ENCODE results near the gene GRIK2.

Gene GRIK2

DNA sequence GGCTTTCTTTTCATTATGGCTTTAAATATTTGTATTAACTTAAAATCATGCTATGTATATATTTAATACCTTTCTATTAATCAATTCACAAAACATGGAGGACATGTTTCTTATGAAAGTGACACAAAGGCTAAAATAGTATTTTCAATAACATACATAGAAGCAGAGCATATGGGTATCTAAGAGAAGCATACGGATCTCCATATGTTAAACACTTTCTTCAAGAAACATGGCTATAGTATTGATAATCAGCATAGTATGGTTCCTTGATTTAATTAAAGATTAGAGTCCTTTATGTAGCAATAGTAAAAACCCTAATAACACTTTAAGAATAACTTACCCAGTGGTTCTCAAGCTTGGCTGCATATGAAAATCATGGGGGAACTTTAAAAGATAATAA lies 58.5 kb downstream of the GRIK2 start:
- DNase-seq (ENCODE audit: low read depth) = no peak
- TF ChIP-seq, protein P1, sequence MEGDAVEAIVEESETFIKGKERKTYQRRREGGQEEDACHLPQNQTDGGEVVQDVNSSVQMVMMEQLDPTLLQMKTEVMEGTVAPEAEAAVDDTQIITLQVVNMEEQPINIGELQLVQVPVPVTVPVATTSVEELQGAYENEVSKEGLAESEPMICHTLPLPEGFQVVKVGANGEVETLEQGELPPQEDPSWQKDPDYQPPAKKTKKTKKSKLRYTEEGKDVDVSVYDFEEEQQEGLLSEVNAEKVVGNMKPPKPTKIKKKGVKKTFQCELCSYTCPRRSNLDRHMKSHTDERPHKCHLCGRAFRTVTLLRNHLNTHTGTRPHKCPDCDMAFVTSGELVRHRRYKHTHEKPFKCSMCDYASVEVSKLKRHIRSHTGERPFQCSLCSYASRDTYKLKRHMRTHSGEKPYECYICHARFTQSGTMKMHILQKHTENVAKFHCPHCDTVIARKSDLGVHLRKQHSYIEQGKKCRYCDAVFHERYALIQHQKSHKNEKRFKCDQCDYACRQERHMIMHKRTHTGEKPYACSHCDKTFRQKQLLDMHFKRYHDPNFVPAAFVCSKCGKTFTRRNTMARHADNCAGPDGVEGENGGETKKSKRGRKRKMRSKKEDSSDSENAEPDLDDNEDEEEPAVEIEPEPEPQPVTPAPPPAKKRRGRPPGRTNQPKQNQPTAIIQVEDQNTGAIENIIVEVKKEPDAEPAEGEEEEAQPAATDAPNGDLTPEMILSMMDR (IDR thresholded peaks at IDR 0.05; ENCODE audit: control insufficient read depth, extremely low read depth, insufficient read depth) = no peak

DNA sequence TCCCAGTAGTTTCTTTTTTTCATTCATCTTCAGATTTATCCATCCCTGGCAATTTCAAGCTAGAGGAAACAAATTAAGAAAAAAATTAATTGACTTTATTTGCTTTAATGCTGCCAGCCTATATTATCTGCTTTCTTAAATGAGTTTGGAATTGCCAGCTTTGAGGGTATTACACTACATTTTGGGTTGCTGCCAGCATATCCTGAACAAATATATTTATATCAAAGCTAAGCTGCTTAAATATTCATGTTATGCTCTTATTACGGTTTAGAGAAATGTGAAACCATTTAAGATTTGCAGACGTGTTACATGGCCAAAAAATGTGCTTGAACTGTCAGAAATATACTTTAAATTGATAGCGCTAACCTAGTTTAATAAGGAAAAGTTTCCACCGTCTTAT lies 59.7 kb downstream of the GRIK2 start:
- no peak for DNase-seq (ENCODE audit: low read depth)
- H3K4me3 ChIP-seq (ENCODE audit: low read depth, low read length) = no peak overlapping the region

More for the DNA sequence above, 58.5 kb downstream of the GRIK2 start:
- no peak overlapping the region for H3K4me3 ChIP-seq (ENCODE audit: low read depth, low read length)

DNA sequence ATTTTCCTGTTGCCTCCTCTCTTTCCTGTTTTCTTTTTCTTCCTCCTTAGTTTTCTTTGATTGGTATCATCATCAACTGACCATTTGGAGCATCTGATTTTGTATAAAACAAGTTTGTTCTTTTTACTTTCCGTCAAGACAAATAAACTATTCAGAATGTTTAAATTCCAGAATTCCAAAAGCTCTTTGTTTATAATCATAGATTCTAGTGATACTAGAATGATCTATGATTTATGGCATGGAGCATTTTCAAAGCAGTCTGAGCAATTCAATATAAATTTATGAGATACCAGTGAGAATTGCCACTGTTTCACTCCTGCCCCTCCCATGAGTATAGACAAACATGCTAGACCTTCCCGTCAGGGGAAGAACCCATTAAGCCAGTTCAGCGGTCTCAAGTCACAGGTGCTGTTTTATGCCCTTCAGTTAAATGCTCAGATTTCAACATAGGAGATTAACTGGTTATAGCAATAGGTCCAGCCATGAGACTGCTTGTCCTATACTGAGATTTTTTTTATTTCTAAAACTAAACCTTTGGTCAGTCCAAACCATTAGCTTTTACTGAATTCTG lies 60.7 kb downstream of the GRIK2 start:
- DNase-seq (ENCODE audit: low read depth) = peak; percentile 73
- TF ChIP-seq, protein P1 (IDR thresholded peaks at IDR 0.05; ENCODE audit: control insufficient read depth, extremely low read depth, insufficient read depth) = no peak
- H3K4me3 ChIP-seq (ENCODE audit: low read depth, low read length) = no peak overlapping the region

More for the DNA sequence above, 59.7 kb downstream of the GRIK2 start:
- TF ChIP-seq, protein P1 (IDR thresholded peaks at IDR 0.05; ENCODE audit: control insufficient read depth, extremely low read depth, insufficient read depth) = no peak

DNA sequence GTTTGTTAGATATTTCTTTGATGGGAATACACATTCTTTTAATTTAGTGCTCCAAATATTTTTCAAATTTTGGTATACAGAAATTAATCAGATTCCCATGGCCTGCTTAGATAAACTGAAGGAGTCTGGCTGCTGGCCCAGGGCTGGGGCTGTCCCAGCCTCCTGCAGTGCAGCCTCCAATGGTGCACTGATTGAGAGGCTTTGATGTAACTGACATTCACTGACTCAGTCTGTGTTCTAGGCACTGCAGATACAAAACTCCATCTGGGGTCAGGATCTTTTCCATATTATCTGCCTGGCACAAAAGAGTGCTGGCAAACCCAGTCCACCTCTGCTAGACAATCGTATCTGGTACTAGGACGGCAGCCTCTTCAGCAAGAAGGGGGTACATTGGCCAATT lies 64.8 kb downstream of the GRIK2 start:
- no peak for DNase-seq (ENCODE audit: low read depth)
- H3K4me3 ChIP-seq (ENCODE audit: low read depth, low read length) = no peak overlapping the region
- TF ChIP-seq, protein P1 (IDR thresholded peaks at IDR 0.05; ENCODE audit: control insufficient read depth, extremely low read depth, insufficient read depth) = no peak

DNA sequence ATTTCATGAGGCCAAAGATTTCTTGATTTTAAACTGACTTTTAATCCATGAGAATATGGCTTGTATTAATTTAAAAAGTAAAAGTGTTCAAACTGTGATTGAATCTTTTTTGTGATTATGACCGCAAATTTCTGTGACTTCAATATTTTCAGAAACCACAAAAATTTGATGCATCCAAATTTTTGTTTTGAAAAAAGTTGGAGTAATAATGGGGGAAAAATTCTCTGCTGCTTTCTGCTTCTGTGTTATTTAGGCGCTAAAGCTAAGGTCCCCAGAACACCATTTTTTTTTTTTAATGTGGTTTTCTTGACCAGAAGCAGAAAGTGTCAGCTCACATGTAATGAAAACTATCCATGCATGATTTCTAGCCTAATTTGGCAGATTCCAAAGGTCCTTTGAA lies 65.3 kb downstream of the GRIK2 start:
- no peak for DNase-seq (ENCODE audit: low read depth)
- no peak overlapping the region for H3K4me3 ChIP-seq (ENCODE audit: low read depth, low read length)
- TF ChIP-seq, protein P1 (IDR thresholded peaks at IDR 0.05; ENCODE audit: control insufficient read depth, extremely low read depth, insufficient read depth) = no peak

DNA sequence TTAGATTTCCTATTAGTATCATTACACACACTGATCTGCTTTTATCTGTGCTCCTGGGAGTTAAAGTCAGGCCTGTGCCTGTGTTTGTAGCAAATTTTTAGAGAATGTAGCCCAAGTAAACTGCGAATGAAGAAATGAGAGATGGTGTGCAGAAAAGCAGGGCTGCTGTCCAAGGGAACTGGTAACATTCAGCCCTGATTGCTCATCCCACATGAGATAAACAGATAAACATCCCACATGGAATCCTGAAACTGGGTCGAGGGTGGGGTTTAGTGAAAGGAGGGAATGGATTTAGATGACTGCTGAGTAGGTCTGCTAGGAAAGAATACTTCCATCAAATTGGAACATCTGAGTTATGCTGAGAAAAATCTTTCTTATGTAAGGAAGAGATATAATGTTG lies 69.1 kb downstream of the GRIK2 start:
- no peak for DNase-seq (ENCODE audit: low read depth)
- TF ChIP-seq, protein P1 (IDR thresholded peaks at IDR 0.05; ENCODE audit: control insufficient read depth, extremely low read depth, insufficient read depth) = no peak

DNA sequence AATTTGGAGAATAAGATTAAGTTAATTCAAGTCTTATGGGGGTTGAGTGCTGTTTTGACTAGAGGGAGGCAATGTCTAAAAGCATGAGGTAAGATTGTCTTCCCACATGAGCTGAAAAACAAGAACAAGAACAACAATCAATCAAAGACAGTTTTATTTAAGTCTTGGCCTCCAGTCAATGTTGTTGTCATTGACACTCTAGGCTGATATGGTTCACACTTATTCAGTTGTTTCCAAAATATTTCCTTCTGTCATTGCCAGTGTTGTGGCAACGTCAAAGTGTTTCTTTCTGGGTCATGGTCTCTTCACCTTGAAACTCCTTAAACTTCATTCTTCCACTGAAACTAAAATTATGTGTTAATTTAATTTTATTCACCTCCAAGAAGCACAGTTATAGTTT lies 72.4 kb downstream of the GRIK2 start:
- TF ChIP-seq, protein P1 (IDR thresholded peaks at IDR 0.05; ENCODE audit: control insufficient read depth, extremely low read depth, insufficient read depth) = no peak
- H3K4me3 ChIP-seq (ENCODE audit: low read depth, low read length) = no peak overlapping the region
- DNase-seq (ENCODE audit: low read depth) = no peak

More for the DNA sequence above, 69.1 kb downstream of the GRIK2 start:
- H3K4me3 ChIP-seq (ENCODE audit: low read depth, low read length) = no peak overlapping the region

Measured in LNCaP clone FGC (cell line).